ENCODE results near the gene GDI2. TPM values are rescaled to one million over a fixed set of nuclear protein-coding genes. Genes with fewer than 3 reads are reported as not detected.
A peak's percentile ranks its signal among the peaks of the same experiment; 100 is the strongest.

The GDI2 gene
- total and polyA plus RNA-seq, 9 of the 15 experiments (the other 6 are each of a cell fraction or from before 2014, with no cell fraction given), result 262 to 424 (median 287) TPM

DNA sequence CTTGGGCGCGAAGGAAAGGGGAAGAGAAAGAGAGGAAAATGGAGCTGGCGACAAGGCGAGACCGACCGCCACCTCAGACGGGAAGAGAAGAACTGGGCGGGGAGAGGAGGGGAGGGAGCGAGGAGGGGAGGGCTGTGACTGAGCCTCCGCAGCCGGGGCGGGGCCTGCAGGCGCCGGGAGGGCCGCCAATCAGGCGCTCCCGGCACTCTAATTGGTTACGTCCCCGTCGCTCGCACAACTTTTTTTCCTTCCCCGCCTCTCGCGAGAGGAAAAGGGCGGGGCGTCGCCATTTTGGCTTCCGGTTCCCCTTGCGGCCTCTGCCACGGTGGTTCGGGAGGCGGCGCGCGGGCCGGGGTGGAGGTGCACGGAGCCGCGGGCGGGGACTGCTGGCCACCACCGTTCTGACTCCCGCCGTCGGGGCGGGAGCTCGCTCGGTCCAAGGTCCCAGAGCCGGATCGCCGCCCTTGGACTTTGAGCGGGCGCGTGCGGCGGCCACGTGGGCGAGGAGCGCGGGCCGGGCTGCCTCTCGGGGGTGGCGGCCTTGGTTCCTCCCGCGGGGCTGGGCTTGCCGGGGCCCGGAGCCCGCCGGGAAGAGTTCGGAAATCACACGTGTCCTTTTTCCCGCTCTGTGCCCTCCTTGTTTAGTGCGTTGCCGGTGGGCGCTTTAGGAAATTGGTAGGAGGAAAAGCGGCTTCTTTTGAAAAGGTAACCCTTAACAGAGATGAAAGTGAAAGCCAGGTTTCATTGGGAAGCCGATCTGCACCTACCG is at the start of gene GDI2 (continued):
- TF ChIP-seq, protein P1, sequence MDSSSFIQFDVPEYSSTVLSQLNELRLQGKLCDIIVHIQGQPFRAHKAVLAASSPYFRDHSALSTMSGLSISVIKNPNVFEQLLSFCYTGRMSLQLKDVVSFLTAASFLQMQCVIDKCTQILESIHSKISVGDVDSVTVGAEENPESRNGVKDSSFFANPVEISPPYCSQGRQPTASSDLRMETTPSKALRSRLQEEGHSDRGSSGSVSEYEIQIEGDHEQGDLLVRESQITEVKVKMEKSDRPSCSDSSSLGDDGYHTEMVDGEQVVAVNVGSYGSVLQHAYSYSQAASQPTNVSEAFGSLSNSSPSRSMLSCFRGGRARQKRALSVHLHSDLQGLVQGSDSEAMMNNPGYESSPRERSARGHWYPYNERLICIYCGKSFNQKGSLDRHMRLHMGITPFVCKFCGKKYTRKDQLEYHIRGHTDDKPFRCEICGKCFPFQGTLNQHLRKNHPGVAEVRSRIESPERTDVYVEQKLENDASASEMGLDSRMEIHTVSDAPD (CRISPR knock-in tag; IDR thresholded peaks at IDR 0.05), result no peak
- TF ChIP-seq ZNF282 (CRISPR knock-in tag; IDR thresholded peaks at IDR 0.05), result peak; percentile 94
- TF ChIP-seq CHCHD3 (CRISPR knock-in tag; IDR thresholded peaks at IDR 0.05), result no peak
- peak; percentile 44; the same call in 1 of the 2 replicates for TF ChIP-seq ZNF239 (CRISPR knock-in tag; IDR thresholded peaks at IDR 0.05)
- TF ChIP-seq ZNF668 (CRISPR knock-in tag; IDR thresholded peaks at IDR 0.05), result no peak
- TF ChIP-seq, protein P2, sequence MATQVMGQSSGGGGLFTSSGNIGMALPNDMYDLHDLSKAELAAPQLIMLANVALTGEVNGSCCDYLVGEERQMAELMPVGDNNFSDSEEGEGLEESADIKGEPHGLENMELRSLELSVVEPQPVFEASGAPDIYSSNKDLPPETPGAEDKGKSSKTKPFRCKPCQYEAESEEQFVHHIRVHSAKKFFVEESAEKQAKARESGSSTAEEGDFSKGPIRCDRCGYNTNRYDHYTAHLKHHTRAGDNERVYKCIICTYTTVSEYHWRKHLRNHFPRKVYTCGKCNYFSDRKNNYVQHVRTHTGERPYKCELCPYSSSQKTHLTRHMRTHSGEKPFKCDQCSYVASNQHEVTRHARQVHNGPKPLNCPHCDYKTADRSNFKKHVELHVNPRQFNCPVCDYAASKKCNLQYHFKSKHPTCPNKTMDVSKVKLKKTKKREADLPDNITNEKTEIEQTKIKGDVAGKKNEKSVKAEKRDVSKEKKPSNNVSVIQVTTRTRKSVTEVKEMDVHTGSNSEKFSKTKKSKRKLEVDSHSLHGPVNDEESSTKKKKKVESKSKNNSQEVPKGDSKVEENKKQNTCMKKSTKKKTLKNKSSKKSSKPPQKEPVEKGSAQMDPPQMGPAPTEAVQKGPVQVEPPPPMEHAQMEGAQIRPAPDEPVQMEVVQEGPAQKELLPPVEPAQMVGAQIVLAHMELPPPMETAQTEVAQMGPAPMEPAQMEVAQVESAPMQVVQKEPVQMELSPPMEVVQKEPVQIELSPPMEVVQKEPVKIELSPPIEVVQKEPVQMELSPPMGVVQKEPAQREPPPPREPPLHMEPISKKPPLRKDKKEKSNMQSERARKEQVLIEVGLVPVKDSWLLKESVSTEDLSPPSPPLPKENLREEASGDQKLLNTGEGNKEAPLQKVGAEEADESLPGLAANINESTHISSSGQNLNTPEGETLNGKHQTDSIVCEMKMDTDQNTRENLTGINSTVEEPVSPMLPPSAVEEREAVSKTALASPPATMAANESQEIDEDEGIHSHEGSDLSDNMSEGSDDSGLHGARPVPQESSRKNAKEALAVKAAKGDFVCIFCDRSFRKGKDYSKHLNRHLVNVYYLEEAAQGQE (IDR thresholded peaks at IDR 0.05; ENCODE audit: borderline replicate concordance), result peak; percentile 20; the same call in 1 of the 2 replicates
- TF ChIP-seq, protein P2 (CRISPR knock-in tag; IDR thresholded peaks at IDR 0.05; ENCODE audit: low read depth), result 0 out of 2 replicates have a peak, but pooled peaks have one; percentile 52
- TF ChIP-seq THRAP3 (IDR thresholded peaks at IDR 0.05; ENCODE audit: borderline replicate concordance), result no peak
- TF ChIP-seq, protein P3, sequence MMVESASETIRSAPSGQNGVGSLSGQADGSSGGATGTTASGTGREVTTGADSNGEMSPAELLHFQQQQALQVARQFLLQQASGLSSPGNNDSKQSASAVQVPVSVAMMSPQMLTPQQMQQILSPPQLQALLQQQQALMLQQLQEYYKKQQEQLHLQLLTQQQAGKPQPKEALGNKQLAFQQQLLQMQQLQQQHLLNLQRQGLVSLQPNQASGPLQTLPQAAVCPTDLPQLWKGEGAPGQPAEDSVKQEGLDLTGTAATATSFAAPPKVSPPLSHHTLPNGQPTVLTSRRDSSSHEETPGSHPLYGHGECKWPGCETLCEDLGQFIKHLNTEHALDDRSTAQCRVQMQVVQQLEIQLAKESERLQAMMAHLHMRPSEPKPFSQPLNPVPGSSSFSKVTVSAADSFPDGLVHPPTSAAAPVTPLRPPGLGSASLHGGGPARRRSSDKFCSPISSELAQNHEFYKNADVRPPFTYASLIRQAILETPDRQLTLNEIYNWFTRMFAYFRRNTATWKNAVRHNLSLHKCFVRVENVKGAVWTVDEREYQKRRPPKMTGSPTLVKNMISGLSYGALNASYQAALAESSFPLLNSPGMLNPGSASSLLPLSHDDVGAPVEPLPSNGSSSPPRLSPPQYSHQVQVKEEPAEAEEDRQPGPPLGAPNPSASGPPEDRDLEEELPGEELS (CRISPR knock-in tag; IDR thresholded peaks at IDR 0.05; ENCODE audit: borderline replicate concordance), result peak; percentile 76; the same call in 1 of the 2 replicates
- TF ChIP-seq HNRNPUL1 (IDR thresholded peaks at IDR 0.05; ENCODE audit: low read length), result no peak
- no peak for TF ChIP-seq NCOA2 (IDR thresholded peaks at IDR 0.05; ENCODE audit: partially characterized antibody in 2 of 2)
- no peak for TF ChIP-seq ZNF785 (CRISPR knock-in tag; IDR thresholded peaks at IDR 0.05)
- no peak for TF ChIP-seq ZNF347 (CRISPR knock-in tag; IDR thresholded peaks at IDR 0.05; ENCODE audit: low read depth)
- TF ChIP-seq, protein P4, sequence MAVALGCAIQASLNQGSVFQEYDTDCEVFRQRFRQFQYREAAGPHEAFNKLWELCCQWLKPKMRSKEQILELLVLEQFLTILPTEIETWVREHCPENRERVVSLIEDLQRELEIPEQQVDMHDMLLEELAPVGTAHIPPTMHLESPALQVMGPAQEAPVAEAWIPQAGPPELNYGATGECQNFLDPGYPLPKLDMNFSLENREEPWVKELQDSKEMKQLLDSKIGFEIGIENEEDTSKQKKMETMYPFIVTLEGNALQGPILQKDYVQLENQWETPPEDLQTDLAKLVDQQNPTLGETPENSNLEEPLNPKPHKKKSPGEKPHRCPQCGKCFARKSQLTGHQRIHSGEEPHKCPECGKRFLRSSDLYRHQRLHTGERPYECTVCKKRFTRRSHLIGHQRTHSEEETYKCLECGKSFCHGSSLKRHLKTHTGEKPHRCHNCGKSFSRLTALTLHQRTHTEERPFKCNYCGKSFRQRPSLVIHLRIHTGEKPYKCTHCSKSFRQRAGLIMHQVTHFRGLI (CRISPR knock-in tag; IDR thresholded peaks at IDR 0.05), result no peak

All from K562 (cell line).